K562 (cell line): Measurements from ENCODE around the gene GJA10. TPM values are rescaled to one million over a fixed set of nuclear protein-coding genes. Genes with fewer than 3 reads are reported as not detected.

Source experiments
- ARID1B ChIP-seq: fragments of 450-650 bp; IDR thresholded peaks from 2 replicates; pipeline ENCODE4 v1.6.1; 2016; ENCODE audit warnings: antibody characterized with exemption, mild to moderate bottlenecking, inconsistent platforms
- C11orf30 ChIP-seq: fragments of 450-650 bp; IDR thresholded peaks from 2 replicates; pipeline ENCODE4 v1.6.1; 2016; ENCODE audit warnings: low read depth, mild to moderate bottlenecking
- CXXC5 ChIP-seq: fragments of 250-450 bp; sonication (Bioruptor Pico); IDR thresholded peaks from 2 replicates; pipeline ENCODE4 v1.8.0; 2022; ENCODE audit warnings: inconsistent platforms, mild to moderate bottlenecking, moderate library complexity
- FOXJ3 ChIP-seq: sonication (generic); formaldehyde crosslinking; IDR thresholded peaks from 2 replicates; pipeline ENCODE4 v1.4.0; 2020; ENCODE audit warnings: mild to moderate bottlenecking, missing genetic modification reagents
- GATAD2B ChIP-seq: fragments of 450-650 bp; IDR thresholded peaks from 2 replicates; pipeline ENCODE4 v1.6.1; 2017; ENCODE audit warnings: mild to moderate bottlenecking, borderline replicate concordance
- HLTF ChIP-seq: fragments of 450-650 bp; IDR thresholded peaks from 2 replicates; pipeline ENCODE4 v1.6.1; 2016
- POLR2AphosphoS2 ChIP-seq: IDR thresholded peaks from 2 replicates; pipeline ENCODE4 v1.6.1; 2012; ENCODE audit warnings: low read length, improper control_type of control experiment
- PTRF ChIP-seq: fragments of 450-650 bp; IDR thresholded peaks from 2 replicates; pipeline ENCODE4 v1.6.1; 2016; ENCODE audit warnings: mild to moderate bottlenecking, missing genetic modification characterization, missing compliant biosample characterization
- RAD21 ChIP-seq, 2 experiments: fragments of 250-450 bp in 1 of 2; fragments of 450-650 bp in 1 of 2; sonication (Bioruptor Pico) in 1 of 2; formaldehyde crosslinking in 1 of 2; IDR thresholded peaks in 1 of 2; conservative IDR thresholded peaks in 1 of 2; 2 replicates each; pipeline versions ENCODE4 v1.4.0 to v1.8.0; 2020 to 2022; ENCODE audit warnings: mild to moderate bottlenecking in 2 of 2, moderate library complexity in 1 of 2
- RCOR1 ChIP-seq, 2 experiments: IDR thresholded peaks; 2 replicates each; pipeline ENCODE4 v1.6.1; 2012; ENCODE audit warnings: low read depth in 2 of 2, low read length in 2 of 2, borderline replicate concordance in 1 of 2, improper control_type of control experiment in 1 of 2
- RNF2 ChIP-seq: sonication (generic); IDR thresholded peaks from 2 replicates; pipeline ENCODE4 v1.6.1; 2016
- SIN3B ChIP-seq: fragments of 450-650 bp; IDR thresholded peaks from 2 replicates; pipeline ENCODE4 v1.6.1; 2017; ENCODE audit warnings: low read depth, mild to moderate bottlenecking, moderate library complexity
- SMAD4 ChIP-seq: fragments of 250-450 bp; sonication (Bioruptor Pico); conservative IDR thresholded peaks from 2 replicates; pipeline ENCODE4 v1.8.0; 2021; ENCODE audit warnings: inconsistent platforms, mild to moderate bottlenecking, moderate library complexity
- SRSF9 ChIP-seq: fragments of 200-400 bp; formaldehyde crosslinking; IDR thresholded peaks from 2 replicates; pipeline ENCODE4 v1.6.1; 2017; ENCODE audit warnings: low read depth, low read length, borderline replicate concordance
- STAG1 ChIP-seq: sonication (generic); formaldehyde crosslinking; IDR thresholded peaks from 2 replicates; pipeline ENCODE4 v1.5.0; 2020; ENCODE audit warnings: missing genetic modification reagents, borderline replicate concordance
- ZNF778 ChIP-seq: fragments of 450-650 bp; formaldehyde crosslinking; IDR thresholded peaks from 2 replicates; pipeline ENCODE4 v1.4.0; 2020; ENCODE audit warnings: mild to moderate bottlenecking, moderate library complexity
- polyA plus RNA-seq, 8 experiments: library from polyadenylated mRNA; depleted of rRNA in 4 of 8; stranded (reverse) in 5 of 8; unstranded in 3 of 8; fragments of >200 nt; fragmentation: Nextera tagmentation in 2 of 8; fragmentation: Illumina TruSeq in 1 of 8; extraction: Ambion mirVana in 2 of 8; extraction: Trizol in 1 of 8; gene quantifications; 2 replicates each; pipeline versions ENCODE4 v1.2.1 to v1.2.3, GENCODE V29; 2011 to 2014; ENCODE audit warnings: inconsistent platforms in 1 of 8, missing spikeins in 1 of 8
- total RNA-seq, 7 experiments: library from RNA; depleted of rRNA in 6 of 7; stranded (reverse); fragments of >200 nt in 6 of 7; fragmentation: Illumina TruSeq in 2 of 7; extraction: Trizol in 2 of 7; gene quantifications; 2 replicates each; pipeline versions ENCODE4 v1.2.1 to v1.2.3, GENCODE V29; 2011 to 2021; ENCODE audit warnings: low replicate concordance in 1 of 7
- TF ChIP-seq, protein P1 (sequence below): fragments of 250-450 bp; sonication (Bioruptor Pico); IDR thresholded peaks from 2 replicates; pipeline ENCODE4 v1.8.0; 2021; ENCODE audit warnings: borderline replicate concordance, mild to moderate bottlenecking, moderate library complexity; ENCODE audit not compliant: poor library complexity, severe bottlenecking

GJA10 gene
- total and polyA plus RNA-seq, 9 of the 15 experiments (the other 6 are each of a cell fraction or from before 2014, with no cell fraction given) = not detected

DNA sequence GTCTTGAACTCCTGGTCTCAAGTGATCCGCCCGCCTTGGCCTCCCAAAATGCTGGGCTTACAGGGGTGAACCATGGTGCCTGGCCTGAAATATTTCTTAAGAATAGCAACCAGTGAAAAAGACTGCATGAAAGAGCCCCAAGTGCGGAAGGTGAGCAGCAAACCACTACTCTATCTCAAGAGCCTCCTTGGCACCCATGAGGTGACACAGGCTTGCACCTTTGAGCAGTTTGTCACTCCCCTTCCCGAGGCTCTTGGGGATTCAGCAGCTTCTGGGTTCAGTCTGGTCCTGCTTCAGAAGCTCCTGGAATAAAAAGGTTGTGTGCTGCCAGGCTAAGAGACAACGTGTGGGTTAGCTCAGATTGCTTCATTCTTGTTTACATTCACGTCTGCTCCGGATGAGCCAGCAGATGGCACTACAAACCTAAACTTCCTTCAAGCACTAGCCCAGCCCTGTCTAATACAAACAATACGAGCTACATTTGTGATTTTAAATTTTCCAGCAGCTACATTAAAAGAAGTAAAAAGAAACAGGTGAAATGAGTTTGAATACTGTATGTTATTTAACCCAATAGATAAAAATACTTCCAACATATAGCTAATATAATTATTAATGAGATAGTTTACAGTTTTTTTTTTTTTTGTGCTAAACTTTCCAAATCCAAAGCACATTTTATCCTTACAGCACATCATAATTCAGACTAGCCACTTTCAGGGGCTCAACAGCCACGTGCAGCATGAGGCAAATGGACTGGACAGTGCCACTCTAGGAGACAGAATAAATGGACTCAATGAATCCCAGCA, 46.2 kb downstream of the GJA10 start (continued):
- TF ChIP-seq, protein P1, sequence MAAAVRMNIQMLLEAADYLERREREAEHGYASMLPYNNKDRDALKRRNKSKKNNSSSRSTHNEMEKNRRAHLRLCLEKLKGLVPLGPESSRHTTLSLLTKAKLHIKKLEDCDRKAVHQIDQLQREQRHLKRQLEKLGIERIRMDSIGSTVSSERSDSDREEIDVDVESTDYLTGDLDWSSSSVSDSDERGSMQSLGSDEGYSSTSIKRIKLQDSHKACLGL (CRISPR knock-in tag) = no peak
- TF ChIP-seq SMAD4 (CRISPR knock-in tag) (no peak), SIN3B (no peak), CXXC5 (peak; percentile 18; the same call in 1 of the 2 replicates), ZNF778 (CRISPR knock-in tag) (no peak), PTRF (tag) (no peak), SRSF9 (no peak), POLR2AphosphoS2 (no peak), RCOR1 (IDR thresholded peaks at IDR 0.05; ENCODE audit: borderline replicate concordance in 1 of 2, low read depth in 2 of 2, low read length in 2 of 2) (0 out of 4 replicates have a peak, but pooled peaks of 1 of the 2 experiments have one; percentile 35), RAD21 (CRISPR knock-in tag; conservative IDR thresholded peaks at IDR 0.05 in 1 of 2, IDR thresholded peaks at IDR 0.05 in 1 of 2) (peak; percentile 90 to 96), FOXJ3 (no peak), HLTF (no peak), C11orf30 (no peak), STAG1 (CRISPR knock-in tag) (peak; percentile 72; the same call in 1 of the 2 replicates), GATAD2B (no peak), RNF2 (no peak), ARID1B (no peak)
